SK-N-SH (cell line): Measurements from ENCODE around the gene RAPGEF4.

ENCODE experiments used
- FOSL2 ChIP-seq: IDR thresholded peaks from 2 replicates; pipeline ENCODE4 v1.4.0; 2012; ENCODE audit warnings: low read depth, mild to moderate bottlenecking, moderate library complexity, borderline replicate concordance
- GABPA ChIP-seq: IDR thresholded peaks from 2 replicates; pipeline ENCODE4 v1.4.0; 2012; ENCODE audit warnings: low read depth, mild to moderate bottlenecking
- GATA2 ChIP-seq: sonication (generic); formaldehyde crosslinking; IDR thresholded peaks from 2 replicates; pipeline ENCODE4 v1.5.0; 2020; ENCODE audit warnings: mild to moderate bottlenecking, missing genetic modification reagents
- NFIC ChIP-seq: IDR thresholded peaks from 2 replicates; pipeline ENCODE4 v1.4.0; 2012; ENCODE audit warnings: borderline replicate concordance
- POLR2AphosphoS5 ChIP-seq: IDR thresholded peaks from 2 replicates; pipeline ENCODE4 v1.6.1; 2012; ENCODE audit warnings: low read depth, low read length
- RAD21 ChIP-seq: IDR thresholded peaks from 2 replicates; pipeline ENCODE4 v1.6.1; 2012; ENCODE audit warnings: mild to moderate bottlenecking, low read length
- RCOR1 ChIP-seq: fragments of 150-350 bp; IDR thresholded peaks from 2 replicates; pipeline ENCODE4 v1.6.1; 2017; ENCODE audit warnings: antibody characterized with exemption, low read length
- RFX5 ChIP-seq: IDR thresholded peaks from 2 replicates; pipeline ENCODE4 v1.6.1; 2012; ENCODE audit warnings: mild to moderate bottlenecking, improper control_type of control experiment, low read length
- TAF1 ChIP-seq: IDR thresholded peaks from 2 replicates; pipeline ENCODE4 v1.6.1; 2012; ENCODE audit warnings: low read depth, mild to moderate bottlenecking, low read length, moderate library complexity, borderline replicate concordance
- TEAD4 ChIP-seq: IDR thresholded peaks from 2 replicates; pipeline ENCODE4 v1.4.0; 2012; ENCODE audit warnings: mild to moderate bottlenecking, borderline replicate concordance; ENCODE audit not compliant: insufficient read depth
- TF ChIP-seq, protein P1 (sequence below): fragments of 200-600 bp; sonication (generic); IDR thresholded peaks from 2 replicates; pipeline ENCODE4 v1.6.1; 2017; ENCODE audit warnings: antibody characterized with exemption, mild to moderate bottlenecking, moderate library complexity
- TF ChIP-seq, protein P2 (sequence below): IDR thresholded peaks from 2 replicates; pipeline ENCODE4 v1.6.1; 2012; ENCODE audit warnings: mild to moderate bottlenecking, low read depth, low read length, moderate library complexity
- TF ChIP-seq, protein P3 (sequence below): fragments of 150-350 bp; IDR thresholded peaks from 2 replicates; pipeline ENCODE4 v1.6.1; 2017; ENCODE audit warnings: antibody characterized with exemption, low read length, low read depth, borderline replicate concordance
- TF ChIP-seq, protein P4 (sequence below): IDR thresholded peaks from 2 replicates; pipeline ENCODE4 v1.4.0; 2012; ENCODE audit warnings: low read depth

DNA sequence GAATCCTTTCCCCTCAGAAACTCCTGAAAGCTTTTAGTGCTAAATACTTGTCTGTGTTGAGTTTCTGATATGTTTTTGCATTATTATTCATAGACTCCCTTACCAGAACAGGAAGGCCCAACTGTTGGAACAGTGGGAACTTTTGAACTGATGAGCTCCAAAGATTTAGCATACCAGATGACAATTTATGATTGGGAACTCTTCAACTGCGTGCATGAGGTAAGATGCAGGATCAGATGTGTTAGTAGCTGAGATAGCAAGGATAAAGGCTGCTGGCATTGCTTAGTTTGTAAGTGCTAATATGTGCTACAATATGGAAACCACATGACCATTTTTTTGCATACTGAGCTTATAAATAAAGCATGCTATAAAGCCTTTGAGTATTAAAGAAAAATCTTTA is 290.8 kb downstream of the RAPGEF4 start:
- no peak for TF ChIP-seq RFX5
- no peak for TF ChIP-seq TAF1
- TF ChIP-seq, protein P1, sequence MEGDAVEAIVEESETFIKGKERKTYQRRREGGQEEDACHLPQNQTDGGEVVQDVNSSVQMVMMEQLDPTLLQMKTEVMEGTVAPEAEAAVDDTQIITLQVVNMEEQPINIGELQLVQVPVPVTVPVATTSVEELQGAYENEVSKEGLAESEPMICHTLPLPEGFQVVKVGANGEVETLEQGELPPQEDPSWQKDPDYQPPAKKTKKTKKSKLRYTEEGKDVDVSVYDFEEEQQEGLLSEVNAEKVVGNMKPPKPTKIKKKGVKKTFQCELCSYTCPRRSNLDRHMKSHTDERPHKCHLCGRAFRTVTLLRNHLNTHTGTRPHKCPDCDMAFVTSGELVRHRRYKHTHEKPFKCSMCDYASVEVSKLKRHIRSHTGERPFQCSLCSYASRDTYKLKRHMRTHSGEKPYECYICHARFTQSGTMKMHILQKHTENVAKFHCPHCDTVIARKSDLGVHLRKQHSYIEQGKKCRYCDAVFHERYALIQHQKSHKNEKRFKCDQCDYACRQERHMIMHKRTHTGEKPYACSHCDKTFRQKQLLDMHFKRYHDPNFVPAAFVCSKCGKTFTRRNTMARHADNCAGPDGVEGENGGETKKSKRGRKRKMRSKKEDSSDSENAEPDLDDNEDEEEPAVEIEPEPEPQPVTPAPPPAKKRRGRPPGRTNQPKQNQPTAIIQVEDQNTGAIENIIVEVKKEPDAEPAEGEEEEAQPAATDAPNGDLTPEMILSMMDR = no peak
- no peak for TF ChIP-seq RCOR1
- no peak for TF ChIP-seq FOSL2
- TF ChIP-seq POLR2AphosphoS5 = no peak
- TF ChIP-seq, protein P2, sequence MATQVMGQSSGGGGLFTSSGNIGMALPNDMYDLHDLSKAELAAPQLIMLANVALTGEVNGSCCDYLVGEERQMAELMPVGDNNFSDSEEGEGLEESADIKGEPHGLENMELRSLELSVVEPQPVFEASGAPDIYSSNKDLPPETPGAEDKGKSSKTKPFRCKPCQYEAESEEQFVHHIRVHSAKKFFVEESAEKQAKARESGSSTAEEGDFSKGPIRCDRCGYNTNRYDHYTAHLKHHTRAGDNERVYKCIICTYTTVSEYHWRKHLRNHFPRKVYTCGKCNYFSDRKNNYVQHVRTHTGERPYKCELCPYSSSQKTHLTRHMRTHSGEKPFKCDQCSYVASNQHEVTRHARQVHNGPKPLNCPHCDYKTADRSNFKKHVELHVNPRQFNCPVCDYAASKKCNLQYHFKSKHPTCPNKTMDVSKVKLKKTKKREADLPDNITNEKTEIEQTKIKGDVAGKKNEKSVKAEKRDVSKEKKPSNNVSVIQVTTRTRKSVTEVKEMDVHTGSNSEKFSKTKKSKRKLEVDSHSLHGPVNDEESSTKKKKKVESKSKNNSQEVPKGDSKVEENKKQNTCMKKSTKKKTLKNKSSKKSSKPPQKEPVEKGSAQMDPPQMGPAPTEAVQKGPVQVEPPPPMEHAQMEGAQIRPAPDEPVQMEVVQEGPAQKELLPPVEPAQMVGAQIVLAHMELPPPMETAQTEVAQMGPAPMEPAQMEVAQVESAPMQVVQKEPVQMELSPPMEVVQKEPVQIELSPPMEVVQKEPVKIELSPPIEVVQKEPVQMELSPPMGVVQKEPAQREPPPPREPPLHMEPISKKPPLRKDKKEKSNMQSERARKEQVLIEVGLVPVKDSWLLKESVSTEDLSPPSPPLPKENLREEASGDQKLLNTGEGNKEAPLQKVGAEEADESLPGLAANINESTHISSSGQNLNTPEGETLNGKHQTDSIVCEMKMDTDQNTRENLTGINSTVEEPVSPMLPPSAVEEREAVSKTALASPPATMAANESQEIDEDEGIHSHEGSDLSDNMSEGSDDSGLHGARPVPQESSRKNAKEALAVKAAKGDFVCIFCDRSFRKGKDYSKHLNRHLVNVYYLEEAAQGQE = no peak
- no peak for TF ChIP-seq GATA2
- no peak for TF ChIP-seq NFIC
- TF ChIP-seq RAD21 = no peak
- TF ChIP-seq, protein P3, sequence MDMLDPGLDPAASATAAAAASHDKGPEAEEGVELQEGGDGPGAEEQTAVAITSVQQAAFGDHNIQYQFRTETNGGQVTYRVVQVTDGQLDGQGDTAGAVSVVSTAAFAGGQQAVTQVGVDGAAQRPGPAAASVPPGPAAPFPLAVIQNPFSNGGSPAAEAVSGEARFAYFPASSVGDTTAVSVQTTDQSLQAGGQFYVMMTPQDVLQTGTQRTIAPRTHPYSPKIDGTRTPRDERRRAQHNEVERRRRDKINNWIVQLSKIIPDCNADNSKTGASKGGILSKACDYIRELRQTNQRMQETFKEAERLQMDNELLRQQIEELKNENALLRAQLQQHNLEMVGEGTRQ = no peak
- TF ChIP-seq GABPA = no peak
- TF ChIP-seq, protein P4, sequence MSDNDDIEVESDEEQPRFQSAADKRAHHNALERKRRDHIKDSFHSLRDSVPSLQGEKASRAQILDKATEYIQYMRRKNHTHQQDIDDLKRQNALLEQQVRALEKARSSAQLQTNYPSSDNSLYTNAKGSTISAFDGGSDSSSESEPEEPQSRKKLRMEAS = no peak
- no peak for TF ChIP-seq TEAD4
